ENCODE results near the gene CTNND1.

DNA sequence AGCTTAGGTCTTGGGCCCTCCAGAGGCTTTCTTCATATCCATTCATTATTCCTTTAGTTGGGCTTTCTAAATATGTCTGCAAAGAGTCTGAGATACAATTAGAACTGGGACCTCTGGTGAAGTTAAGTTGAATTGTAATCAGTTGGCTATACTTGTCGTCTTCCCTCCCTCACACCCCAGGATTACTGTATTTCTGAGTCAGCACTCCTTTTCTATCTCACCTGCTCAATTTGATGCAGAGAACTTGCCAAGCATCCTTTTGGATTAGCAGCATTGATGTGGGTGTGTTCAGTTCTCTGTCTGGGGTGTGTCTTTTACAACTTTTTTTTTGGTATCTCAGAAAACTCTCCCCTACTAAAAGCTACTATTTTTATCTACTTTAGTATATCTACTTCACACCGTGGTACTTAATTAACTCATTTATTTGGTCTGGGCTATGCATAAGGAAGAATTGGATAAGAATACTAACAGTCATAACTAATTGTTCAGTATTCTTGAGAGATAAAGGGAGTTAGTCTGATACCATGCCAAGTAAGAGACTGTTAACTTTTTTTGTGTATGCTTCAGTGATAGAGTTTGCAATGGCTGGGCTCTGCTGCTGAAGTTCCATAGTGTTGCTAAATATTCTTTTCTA lies 15.1 kb downstream of the CTNND1 start:
- TF ChIP-seq, protein P1, sequence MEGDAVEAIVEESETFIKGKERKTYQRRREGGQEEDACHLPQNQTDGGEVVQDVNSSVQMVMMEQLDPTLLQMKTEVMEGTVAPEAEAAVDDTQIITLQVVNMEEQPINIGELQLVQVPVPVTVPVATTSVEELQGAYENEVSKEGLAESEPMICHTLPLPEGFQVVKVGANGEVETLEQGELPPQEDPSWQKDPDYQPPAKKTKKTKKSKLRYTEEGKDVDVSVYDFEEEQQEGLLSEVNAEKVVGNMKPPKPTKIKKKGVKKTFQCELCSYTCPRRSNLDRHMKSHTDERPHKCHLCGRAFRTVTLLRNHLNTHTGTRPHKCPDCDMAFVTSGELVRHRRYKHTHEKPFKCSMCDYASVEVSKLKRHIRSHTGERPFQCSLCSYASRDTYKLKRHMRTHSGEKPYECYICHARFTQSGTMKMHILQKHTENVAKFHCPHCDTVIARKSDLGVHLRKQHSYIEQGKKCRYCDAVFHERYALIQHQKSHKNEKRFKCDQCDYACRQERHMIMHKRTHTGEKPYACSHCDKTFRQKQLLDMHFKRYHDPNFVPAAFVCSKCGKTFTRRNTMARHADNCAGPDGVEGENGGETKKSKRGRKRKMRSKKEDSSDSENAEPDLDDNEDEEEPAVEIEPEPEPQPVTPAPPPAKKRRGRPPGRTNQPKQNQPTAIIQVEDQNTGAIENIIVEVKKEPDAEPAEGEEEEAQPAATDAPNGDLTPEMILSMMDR (IDR thresholded peaks at IDR 0.05): no peak
- no peak for TF ChIP-seq ZFX (IDR thresholded peaks at IDR 0.05; ENCODE audit: borderline replicate concordance)
